ENCODE measurements around the gene MALT1.

GRCh38 chr18:58692422-58693185, 21.3 kb downstream of the MALT1 start:
- TF ChIP-seq CTCF (IDR thresholded peaks at IDR 0.05), result no peak
- TF ChIP-seq ZFX (IDR thresholded peaks at IDR 0.05; ENCODE audit: borderline replicate concordance), result no peak
